PC-9 (cell line): Measurements from ENCODE around the gene SMIM36. TPM values are rescaled to one million over a fixed set of nuclear protein-coding genes. Genes with fewer than 3 reads are reported as not detected.

Experiments
- BruUV-seq: library from RNA; stranded (reverse); fragments of 400-500 nt; replicated peaks from 2 replicates; lab custom pipeline; 2021; lab: Mats Ljungman, UMichigan
- CTCF ChIA-PET: fragments of 300-600 bp; sonication (Branson Sonifier 250); formaldehyde crosslinking; loops from one replicate; lab custom pipeline; 2022; ENCODE audit warnings: antibody characterized with exemption; lab: Charles Lee
- POLR2A ChIA-PET: fragments of 300-600 bp; sonication (Branson Sonifier 250); formaldehyde crosslinking; loops from one replicate; lab custom pipeline; 2022; ENCODE audit warnings: antibody characterized with exemption; ENCODE audit not compliant: unreplicated experiment; lab: Charles Lee
- DNase-seq, 2 experiments: peaks; one replicate each; pipeline versions ENCODE4 v3.0.0 to v3.0.0-alpha.2; 2015 to 2022; ENCODE audit warnings: mixed read lengths in 1 of 2
- H2AFZ ChIP-seq: fragments of 200-600 bp; sonication (generic); 2 replicates; pipeline ENCODE4 v1.8.1; 2017; ENCODE audit warnings: antibody characterized with exemption
- H3F3A ChIP-seq: fragments of 200-600 bp; sonication (generic); 2 replicates; pipeline ENCODE4 v1.8.1; 2017; ENCODE audit warnings: antibody characterized with exemption, mild to moderate bottlenecking, low read depth; ENCODE audit not compliant: insufficient read depth
- H3K27ac ChIP-seq: fragments of 200-600 bp; sonication (generic); 2 replicates; pipeline ENCODE4 v1.6.1; 2016; ENCODE audit warnings: mixed run types
- H3K27me3 ChIP-seq: fragments of 200-600 bp; sonication (generic); 2 replicates; pipeline ENCODE4 v1.6.1; 2016; ENCODE audit warnings: low read depth, mixed run types; ENCODE audit not compliant: insufficient read depth
- H3K36me3 ChIP-seq: fragments of 200-600 bp; sonication (generic); 2 replicates; pipeline ENCODE4 v1.6.1; 2016; ENCODE audit warnings: low read depth, mixed run types
- H3K4me1 ChIP-seq: fragments of 200-600 bp; sonication (generic); replicated peaks from 2 replicates; pipeline ENCODE4 v1.6.1; 2016; ENCODE audit warnings: mixed run types; ENCODE audit not compliant: insufficient read depth
- H3K4me2 ChIP-seq: fragments of 200-600 bp; sonication (generic); 2 replicates; pipeline ENCODE4 v1.6.1; 2017; ENCODE audit warnings: mixed run types
- H3K4me3 ChIP-seq: fragments of 200-600 bp; sonication (generic); 2 replicates; pipeline ENCODE4 v1.6.1; 2016; ENCODE audit warnings: mixed run types
- H3K79me2 ChIP-seq: fragments of 200-600 bp; sonication (generic); 2 replicates; pipeline ENCODE4 v1.6.1; 2017; ENCODE audit warnings: low read depth, mixed run types
- H3K9me2 ChIP-seq: fragments of 200-600 bp; sonication (generic); 2 replicates; pipeline ENCODE4 v1.8.1; 2017; ENCODE audit warnings: mild to moderate bottlenecking; ENCODE audit not compliant: insufficient read depth
- H3K9me3 ChIP-seq: fragments of 200-600 bp; sonication (generic); 2 replicates; pipeline ENCODE4 v1.8.1; 2016; ENCODE audit warnings: low read depth; ENCODE audit not compliant: insufficient read depth
- H4K20me1 ChIP-seq: fragments of 200-600 bp; sonication (generic); 2 replicates; pipeline ENCODE4 v1.8.1; 2017; ENCODE audit not compliant: insufficient read depth
- EZH2 ChIP-seq: fragments of 200-600 bp; sonication (generic); IDR thresholded peaks from 2 replicates; pipeline ENCODE4 v1.8.0; 2017; ENCODE audit warnings: antibody characterized with exemption, low read depth
- intact Hi-C: fragments of 100-400 bp; cut with micrococcal nuclease; formaldehyde crosslinking; loops from one replicate; pipeline ENCODE4 v1.10.0; 2022; ENCODE audit not compliant: unreplicated experiment
- total RNA-seq: library from RNA; stranded (reverse); gene quantifications from 2 replicates; pipeline ENCODE4 v1.2.3, GENCODE V29; 2021
- TF ChIP-seq, protein P1 (sequence below): fragments of 200-600 bp; sonication (generic); conservative IDR thresholded peaks from 2 replicates; pipeline ENCODE4 v1.6.1; 2017; ENCODE audit warnings: mixed run types, antibody characterized with exemption, mild to moderate bottlenecking, moderate library complexity

SMIM36 gene
- total RNA-seq, 1 experiment from 2014 or later = not detected

DNA sequence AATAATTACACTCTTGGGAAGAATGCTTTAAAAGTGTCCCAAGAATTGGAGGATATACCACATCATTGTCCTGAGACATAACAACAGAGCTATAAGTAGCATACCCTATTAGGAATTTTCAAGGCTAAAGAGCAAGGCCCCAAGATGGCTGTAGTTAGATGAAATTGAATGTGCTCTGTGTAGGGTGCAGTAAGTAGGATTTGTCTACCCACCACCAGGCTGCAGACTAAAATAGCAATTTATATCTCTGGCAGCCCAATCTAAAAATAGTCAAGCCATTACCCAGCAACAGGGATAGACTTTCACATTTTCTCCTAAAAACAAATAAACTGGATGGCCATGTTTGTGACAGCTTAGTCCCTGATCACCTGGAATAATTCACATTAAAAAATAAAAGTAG is 95.3 kb downstream of the SMIM36 start:
- CTCF ChIA-PET = no interaction called here
- no peaks in the 10 kb centered on the region for H3K9me3 ChIP-seq
- H4K20me1 ChIP-seq = no peaks in the 10 kb centered on the region
- POLR2A ChIA-PET = no interaction called here
- H3K9me2 ChIP-seq = no peaks in the 10 kb centered on the region
- intact Hi-C loops = no loop called here
- no peaks in the 10 kb centered on the region for H3K36me3 ChIP-seq
- peaks cover 6% of the 10 kb centered on the region; the same call in 1 of the 2 replicates for H3K4me1 ChIP-seq
- BruUV-seq = no TSS peak
- no peaks in the 10 kb centered on the region for H3K27me3 ChIP-seq
- H2AFZ ChIP-seq = no peak overlapping the region
- peaks cover 15% of the 10 kb centered on the region; the same call in 1 of the 2 replicates for H3K79me2 ChIP-seq
- H3K4me3 ChIP-seq = no peak overlapping the region
- TF ChIP-seq EZH2 = no peak
- TF ChIP-seq, protein P1, sequence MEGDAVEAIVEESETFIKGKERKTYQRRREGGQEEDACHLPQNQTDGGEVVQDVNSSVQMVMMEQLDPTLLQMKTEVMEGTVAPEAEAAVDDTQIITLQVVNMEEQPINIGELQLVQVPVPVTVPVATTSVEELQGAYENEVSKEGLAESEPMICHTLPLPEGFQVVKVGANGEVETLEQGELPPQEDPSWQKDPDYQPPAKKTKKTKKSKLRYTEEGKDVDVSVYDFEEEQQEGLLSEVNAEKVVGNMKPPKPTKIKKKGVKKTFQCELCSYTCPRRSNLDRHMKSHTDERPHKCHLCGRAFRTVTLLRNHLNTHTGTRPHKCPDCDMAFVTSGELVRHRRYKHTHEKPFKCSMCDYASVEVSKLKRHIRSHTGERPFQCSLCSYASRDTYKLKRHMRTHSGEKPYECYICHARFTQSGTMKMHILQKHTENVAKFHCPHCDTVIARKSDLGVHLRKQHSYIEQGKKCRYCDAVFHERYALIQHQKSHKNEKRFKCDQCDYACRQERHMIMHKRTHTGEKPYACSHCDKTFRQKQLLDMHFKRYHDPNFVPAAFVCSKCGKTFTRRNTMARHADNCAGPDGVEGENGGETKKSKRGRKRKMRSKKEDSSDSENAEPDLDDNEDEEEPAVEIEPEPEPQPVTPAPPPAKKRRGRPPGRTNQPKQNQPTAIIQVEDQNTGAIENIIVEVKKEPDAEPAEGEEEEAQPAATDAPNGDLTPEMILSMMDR = no peak
- H3K4me2 ChIP-seq = no peak overlapping the region
- H3F3A ChIP-seq = no peaks in the 10 kb centered on the region
- no peak overlapping the region for H3K27ac ChIP-seq
- DNase-seq = no peak

DNA sequence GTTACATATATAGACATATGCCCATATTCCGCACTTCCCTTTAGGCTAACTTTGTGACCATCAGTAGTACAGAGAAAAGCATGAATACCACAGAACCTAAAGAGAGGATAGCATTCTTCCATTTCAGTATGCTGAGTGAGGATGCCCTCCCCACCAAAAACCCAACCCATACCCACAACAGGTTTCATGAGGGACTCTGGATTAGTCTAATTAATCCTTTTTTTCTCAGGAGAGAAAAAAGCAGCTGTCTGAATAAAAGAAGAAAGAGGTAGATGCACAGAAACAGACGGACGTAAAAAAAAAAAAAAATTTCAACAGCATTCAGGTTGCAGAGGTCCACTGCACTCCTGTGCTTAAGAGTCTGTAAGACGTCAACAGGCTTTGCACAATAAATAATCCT is 96.3 kb downstream of the SMIM36 start:
- no peaks in the 10 kb centered on the region for H4K20me1 ChIP-seq
- H3K4me1 ChIP-seq = peaks cover 3% of the 10 kb centered on the region; the same call in 1 of the 2 replicates
- no peaks in the 10 kb centered on the region for H3K9me2 ChIP-seq
- H3K36me3 ChIP-seq = peaks cover 9% of the 10 kb centered on the region
- H3K27ac ChIP-seq = no peak overlapping the region
- no peak for DNase-seq
- no peaks in the 10 kb centered on the region for H3K9me3 ChIP-seq
- no peak overlapping the region for H2AFZ ChIP-seq
- no peaks in the 10 kb centered on the region for H3F3A ChIP-seq
- H3K79me2 ChIP-seq = peaks cover 6% of the 10 kb centered on the region; the same call in 1 of the 2 replicates
- no peak overlapping the region for H3K4me2 ChIP-seq
- H3K4me3 ChIP-seq = no peak overlapping the region
- BruUV-seq = no TSS peak
- POLR2A ChIA-PET = no interaction called here
- CTCF ChIA-PET = interaction anchor here (0.5 kb wide), 1 partner anchor 166 kb away, joined by 4 read pairs; no protein-coding TSS in a partner anchor
- intact Hi-C loops = no loop called here
- TF ChIP-seq, protein P1 = no peak
- no peak for TF ChIP-seq EZH2
- H3K27me3 ChIP-seq = no peaks in the 10 kb centered on the region

DNA sequence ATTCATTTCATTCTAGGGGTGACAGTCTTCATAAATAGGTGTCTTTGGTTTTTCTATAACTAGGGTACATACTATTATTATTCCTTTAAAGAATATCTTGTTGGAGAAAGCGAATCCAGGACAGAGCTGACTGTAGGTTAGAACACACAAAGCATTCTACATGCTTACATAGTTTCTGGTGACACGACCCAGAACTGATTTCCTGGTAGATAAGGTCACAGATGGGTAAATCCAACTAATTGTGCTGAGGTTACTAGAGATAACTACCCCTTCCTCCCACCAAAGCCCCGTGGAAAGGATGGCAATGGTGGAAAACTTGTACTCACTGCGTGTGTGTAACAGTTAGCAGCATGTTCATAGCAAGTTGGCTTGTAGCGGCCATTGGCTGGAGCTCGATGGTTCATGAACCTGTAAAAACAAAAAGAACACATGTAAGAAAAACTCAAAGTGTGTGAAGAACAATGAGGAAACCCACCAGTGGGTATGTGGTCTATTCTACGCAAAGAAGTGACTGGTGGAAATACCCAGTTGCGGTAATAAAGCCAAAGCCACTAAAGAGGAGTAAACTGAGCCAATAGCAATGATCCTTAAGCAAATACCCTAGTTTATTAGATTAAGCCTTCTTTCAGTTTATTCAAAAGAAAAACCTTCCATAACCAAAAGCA is 97.3 kb downstream of the SMIM36 start:
- BruUV-seq = no TSS peak
- no peaks in the 10 kb centered on the region for H3K79me2 ChIP-seq
- H3K4me1 ChIP-seq = 0 out of 2 replicates have a peak, but pooled peaks cover 3% of the 10 kb centered on the region
- TF ChIP-seq, protein P1 = no peak
- TF ChIP-seq EZH2 = no peak
- ChIA-PET POLR2A (no interaction called here), CTCF (no interaction called here)
- DNase-seq = no peak
- H3F3A ChIP-seq = no peaks in the 10 kb centered on the region
- no peaks in the 10 kb centered on the region for H3K9me3 ChIP-seq
- H3K4me2 ChIP-seq = no peak overlapping the region
- no peaks in the 10 kb centered on the region for H3K9me2 ChIP-seq
- H2AFZ ChIP-seq = no peak overlapping the region
- H4K20me1 ChIP-seq = no peaks in the 10 kb centered on the region
- no peaks in the 10 kb centered on the region for H3K27me3 ChIP-seq
- intact Hi-C loops = no loop called here
- peaks cover 20% of the 10 kb centered on the region for H3K36me3 ChIP-seq
- no peak overlapping the region for H3K4me3 ChIP-seq
- H3K27ac ChIP-seq = no peak overlapping the region
